Stimulated activated CD8-positive, alpha-beta memory T cell treated with anti-CD3 and anti-CD28 coated beads, Interleukin-2, amount 100 ng/mL, for 48 hours (primary cell): ENCODE results near the gene NEAT1.
"Not testable (repeated sequence)": the region's sequence is repeated elsewhere in the genome, so short reads cannot be mapped to it uniquely, and the experiment has no call there.

Experiments
- DNase-seq, 2 donors: peaks; one replicate each; pipeline ENCODE4 v3.0.0-alpha.2; 2020; ENCODE audit warnings: low read depth in 2 of 2

The NEAT1 gene

GRCh38 chr11:65448418-65449105 is 26.0 kb downstream of the NEAT1 start:
- no peak for DNase-seq

DNA sequence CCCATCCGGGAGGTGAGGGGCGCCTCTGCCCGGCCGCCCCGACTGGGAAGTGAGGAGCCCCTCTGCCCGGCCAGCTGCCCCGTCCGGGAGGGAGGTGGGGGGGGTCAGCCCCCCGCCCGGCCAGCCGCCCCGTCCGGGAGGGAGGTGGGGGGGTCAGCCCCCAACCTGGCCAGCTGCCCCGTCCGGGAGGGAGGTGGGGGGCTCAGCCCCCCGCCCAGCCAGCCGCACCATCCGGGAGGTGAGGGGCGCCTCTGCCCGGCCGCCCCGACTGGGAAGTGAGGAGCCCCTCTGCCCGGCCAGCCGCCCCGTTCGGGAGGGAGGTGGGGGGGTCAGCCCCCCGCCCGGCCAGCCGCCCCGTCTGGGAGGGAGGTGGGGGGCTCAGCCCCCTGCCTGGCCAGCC is 28.7 kb downstream of the NEAT1 start:
- not testable (repeated sequence) for DNase-seq

DNA sequence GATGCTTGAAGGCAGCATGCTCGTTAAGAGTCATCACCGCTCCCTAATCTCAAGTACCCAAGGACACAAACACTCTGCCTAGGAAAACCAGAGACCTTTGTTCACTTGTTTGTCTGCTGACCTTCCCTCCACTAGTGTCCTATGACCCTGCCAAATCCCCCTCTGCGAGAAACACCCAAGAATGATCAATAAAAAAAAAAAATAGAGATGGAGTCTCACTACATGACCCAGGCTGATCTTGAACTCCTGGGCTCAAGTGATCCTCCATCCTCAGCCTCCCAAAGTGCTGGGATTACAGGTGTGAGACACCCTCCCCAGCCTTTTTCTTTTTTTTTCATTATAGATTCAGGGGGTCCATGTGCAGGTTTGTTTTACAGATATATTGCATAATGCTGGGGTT is 29.7 kb downstream of the NEAT1 start:
- not testable (repeated sequence) for DNase-seq

DNA sequence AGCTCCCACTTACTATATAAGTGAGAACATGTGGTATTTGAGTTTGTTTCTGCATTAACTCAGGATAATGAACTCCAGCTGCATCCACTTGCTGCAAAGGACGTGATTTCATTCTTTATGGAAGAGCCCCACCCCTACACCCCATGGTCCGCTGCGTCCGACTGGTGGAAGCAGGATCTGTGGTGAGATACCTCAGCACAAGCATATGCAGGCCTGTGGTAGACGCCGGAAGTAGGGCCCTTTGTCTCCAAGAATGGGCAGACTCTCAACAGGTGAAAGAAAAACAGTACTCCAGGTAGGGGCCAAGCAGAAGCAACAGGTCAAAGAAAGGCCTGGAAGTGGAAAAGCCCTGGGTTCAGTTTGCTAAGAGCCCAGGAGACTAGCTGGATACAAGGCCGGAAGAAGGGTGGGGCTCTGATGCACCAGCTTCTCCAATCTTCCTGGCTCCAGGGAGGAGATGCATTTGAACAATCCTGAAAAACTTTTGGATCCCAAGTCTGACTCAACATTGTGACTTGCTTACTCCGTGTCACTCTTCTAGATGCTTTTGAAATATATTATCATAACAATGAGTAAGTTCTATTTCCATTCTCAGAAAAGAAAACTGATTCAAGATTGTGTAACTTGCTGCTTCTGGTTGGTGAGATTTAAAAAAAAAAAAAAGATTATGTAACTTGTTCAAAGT is 30.4 kb downstream of the NEAT1 start:
- DNase-seq = no peak

- no peak for DNase-seq
Measured at GRCh38 chr11:65454311-65454695, 31.7 kb downstream of the NEAT1 start.

- DNase-seq = peak; percentile 75 to 88
Measured at GRCh38 chr11:65454696-65455456, 32.3 kb downstream of the NEAT1 start.

GRCh38 chr11:65456418-65456817 is 33.8 kb downstream of the NEAT1 start:
- DNase-seq = no peak

DNA sequence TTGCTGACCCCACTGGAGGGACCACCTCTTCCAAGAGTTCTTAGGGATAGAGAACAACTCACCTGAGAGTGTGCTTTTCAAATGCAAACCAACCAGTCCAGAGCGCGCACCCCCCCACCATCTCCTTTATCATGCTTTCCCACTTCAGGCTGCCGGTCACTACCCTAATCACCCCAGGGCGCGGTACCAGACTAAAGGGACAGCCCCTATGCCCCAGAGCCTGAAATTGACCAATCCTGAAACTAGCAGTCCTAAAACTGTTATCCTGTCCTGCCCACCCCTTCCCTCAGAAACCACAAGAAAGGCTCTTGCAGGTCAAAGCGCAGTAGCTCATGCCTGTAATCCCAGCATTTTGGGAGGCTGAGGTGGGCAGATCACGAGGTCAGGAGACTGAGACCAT is 37.0 kb downstream of the NEAT1 start:
- DNase-seq = no peak

DNA sequence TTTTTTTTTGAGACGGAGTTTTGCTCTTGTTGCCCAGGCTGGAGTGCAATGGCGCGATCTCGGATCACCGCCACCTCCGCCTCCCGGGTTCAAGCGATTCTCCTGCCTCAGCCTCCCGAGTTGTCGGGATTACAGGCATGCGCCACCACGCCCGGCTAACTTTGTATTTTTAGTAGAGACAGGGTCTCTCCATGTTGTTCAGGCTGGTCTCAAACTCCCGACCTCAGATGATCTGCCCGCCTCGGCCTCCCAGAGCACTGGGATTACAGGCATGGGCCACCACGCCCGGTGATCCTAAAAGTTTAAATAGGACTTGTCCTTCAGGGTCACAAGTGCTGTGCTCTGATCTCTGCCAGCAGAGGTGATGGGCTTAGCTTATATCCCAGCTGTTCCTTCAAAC is 42.9 kb downstream of the NEAT1 start:
- DNase-seq = not testable (repeated sequence)

- not testable (repeated sequence) for DNase-seq
Measured at GRCh38 chr11:65467306-65467705, 44.7 kb downstream of the NEAT1 start.

DNA sequence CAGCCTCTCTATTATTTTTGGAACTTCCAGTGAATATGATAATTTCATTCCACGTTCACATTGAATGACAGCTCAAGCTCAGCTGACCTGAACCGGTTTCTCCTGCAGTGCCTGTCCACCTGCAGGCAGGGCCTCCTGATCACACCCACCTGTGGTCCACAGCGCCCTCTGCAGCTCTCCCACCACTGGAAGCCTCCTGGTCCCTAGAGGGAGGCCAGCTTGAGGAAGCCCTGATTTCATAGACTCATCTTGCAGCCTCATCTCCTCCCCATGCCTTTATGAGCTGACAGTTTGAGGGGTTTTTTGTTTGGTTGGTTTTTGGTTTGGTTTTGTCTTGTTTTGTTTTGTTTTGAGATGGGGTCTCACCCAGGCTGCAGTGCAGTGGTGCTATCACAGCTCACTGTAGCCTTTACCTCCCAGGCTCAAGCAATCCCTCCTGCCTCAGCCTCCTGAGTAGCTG is 46.3 kb downstream of the NEAT1 start:
- DNase-seq = peak; percentile 37 to 41

- no peak for DNase-seq
Measured at GRCh38 chr11:65470433-65471049, 47.9 kb downstream of the NEAT1 start.

- DNase-seq = no peak
Measured at GRCh38 chr11:65471447-65471891, 48.9 kb downstream of the NEAT1 start.

- DNase-seq = not testable (repeated sequence)
Measured at GRCh38 chr11:65472588-65473277, 50.1 kb downstream of the NEAT1 start.

DNA sequence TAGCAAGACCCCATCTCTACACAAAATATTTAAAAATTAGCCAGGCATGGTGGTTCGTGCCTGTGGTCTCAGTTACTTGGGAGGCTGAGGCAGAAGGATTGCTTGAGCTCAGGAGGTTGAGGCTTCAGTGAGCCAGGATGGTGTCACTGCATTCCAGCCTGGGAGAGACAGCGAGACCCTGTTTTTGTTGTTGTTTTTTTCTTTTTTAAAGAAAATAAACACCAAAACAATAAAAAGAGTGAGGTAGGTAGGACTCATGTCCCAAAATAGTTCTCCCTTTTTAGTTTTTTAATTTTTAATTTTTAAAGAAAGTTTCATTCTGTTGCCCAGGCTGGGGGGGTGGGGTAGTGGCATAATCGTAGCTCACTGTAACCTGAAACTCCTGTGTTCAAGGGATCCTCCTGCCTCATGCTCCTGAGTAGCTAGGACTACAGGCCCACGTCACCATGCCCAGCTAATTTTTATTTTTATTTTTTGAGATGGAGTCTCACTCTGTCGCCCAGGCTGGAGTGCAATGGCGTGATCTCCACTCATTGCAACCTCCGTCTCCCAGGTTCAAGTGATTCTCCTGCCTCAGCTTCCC is 50.8 kb downstream of the NEAT1 start:
- no peak for DNase-seq

- DNase-seq = no peak
Measured at GRCh38 chr11:65474864-65475263, 52.3 kb downstream of the NEAT1 start.

- DNase-seq = no peak
Measured at GRCh38 chr11:65476632-65477148, 54.1 kb downstream of the NEAT1 start.

DNA sequence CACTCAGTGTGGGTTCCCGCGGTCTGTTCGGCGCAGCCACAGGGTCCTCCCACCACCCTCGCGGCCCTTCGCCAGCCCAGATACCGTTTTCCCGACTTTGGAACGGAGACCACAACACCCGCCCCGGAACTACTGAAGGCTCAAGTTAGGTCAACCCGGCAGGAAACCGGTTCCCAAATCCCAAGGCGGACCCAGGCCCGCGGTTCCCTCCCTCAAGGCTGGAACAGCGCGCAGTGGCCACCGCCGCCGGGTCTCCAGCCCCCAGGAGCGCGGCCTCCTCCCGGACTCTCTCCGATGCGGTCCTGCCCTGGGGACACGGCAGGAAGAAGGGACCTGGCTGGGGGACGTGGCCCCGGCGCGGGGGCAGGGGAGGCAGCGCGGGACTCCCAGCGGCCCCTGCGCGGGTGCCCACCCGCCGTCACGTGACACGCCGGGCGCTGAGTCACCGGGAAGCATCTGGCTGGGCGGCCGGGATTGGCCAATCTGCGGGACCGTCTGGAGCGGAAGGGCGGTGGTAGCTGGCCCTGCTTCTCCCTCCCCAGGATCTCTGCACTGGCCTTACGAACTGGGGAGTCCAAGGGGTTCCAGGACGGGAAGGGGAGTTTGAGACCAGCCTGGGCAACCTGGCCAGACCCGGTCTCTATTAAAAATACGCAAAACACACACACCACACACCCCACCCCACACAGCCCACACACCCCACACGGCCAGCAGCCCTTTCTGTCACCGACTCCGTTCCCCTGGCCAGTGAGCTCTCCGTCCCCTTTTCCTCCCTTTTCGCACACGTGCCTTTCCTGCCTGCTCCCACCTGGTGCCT is 54.8 kb downstream of the NEAT1 start:
- peak; percentile 92 to 97 for DNase-seq

GRCh38 chr11:65478388-65479183 is 56.0 kb downstream of the NEAT1 start:
- DNase-seq = no peak
